ENCODE results near the gene PCDH15. TPM values are rescaled to one million over a fixed set of nuclear protein-coding genes. Genes with fewer than 3 reads are reported as not detected.
"Not testable (repeated sequence)": the region's sequence is repeated elsewhere in the genome, so short reads cannot be mapped to it uniquely, and the experiment has no call there.

The PCDH15 gene
- total RNA-seq, 1 donor from 2014 or later = not detected

DNA sequence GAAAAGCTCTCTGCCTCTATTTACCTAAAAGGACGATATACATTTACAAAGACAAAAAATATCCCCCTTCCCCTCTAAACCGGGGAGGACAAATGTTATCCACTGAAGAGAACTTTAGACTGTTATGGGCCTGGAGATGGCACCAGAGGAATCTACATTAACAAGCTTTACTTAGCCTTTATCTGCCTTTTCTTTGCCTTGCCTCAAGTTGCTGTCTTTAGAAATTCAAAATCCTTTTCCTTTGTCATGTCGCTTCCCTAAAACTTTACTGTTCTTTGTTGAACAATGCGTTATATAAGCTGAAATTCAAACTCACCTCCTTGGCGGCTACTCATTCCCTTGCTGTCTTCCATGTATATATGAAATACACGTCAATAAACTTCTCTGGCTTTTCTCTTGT, 405.0 kb downstream of the PCDH15 start:
- DNase-seq (ENCODE audit: low read depth in 2 of 2) = no peak

DNA sequence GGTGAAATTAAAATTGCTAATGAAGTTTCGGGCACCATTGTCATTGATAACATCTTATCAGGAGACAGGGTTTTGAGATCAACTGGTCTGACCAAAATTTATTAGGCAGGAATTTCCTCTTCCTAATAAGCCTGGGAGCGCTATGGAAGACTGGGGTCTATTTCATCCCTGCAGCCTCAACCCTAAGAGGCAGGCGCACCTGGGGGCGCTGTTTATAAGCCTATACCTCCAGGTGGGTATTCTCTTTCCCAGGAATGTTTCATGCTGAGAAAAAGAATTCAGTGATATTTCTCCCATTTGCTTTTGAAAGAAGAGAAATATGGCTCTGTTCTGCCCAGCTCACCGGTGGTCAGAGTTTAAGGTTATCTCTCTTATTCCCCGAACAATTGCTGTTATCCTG, 406.4 kb downstream of the PCDH15 start:
- DNase-seq (ENCODE audit: low read depth in 2 of 2) = not testable (repeated sequence)

DNA sequence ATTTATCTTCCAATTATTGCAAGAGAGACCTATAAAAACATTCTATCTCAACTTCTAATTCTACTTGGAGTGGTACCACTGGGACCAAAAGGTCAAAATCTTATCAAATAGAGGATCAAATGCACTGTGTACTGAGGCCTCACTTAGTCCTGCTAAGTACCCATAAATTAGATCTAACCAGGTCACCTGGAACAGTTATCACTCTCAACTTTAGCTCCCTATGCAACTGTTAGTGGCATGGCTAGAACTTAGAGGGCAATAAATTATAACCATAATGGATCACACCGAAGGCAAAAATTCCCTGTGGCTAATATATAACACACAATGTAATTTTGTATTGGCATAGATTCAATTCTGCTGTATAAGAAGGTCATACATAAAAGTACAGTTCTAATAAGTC, 428.9 kb downstream of the PCDH15 start:
- no peak for DNase-seq (ENCODE audit: low read depth in 2 of 2)

- no peak for DNase-seq (ENCODE audit: low read depth in 2 of 2)
Measured at GRCh38 chr10:54368984-54369383, 432.0 kb downstream of the PCDH15 start.

DNA sequence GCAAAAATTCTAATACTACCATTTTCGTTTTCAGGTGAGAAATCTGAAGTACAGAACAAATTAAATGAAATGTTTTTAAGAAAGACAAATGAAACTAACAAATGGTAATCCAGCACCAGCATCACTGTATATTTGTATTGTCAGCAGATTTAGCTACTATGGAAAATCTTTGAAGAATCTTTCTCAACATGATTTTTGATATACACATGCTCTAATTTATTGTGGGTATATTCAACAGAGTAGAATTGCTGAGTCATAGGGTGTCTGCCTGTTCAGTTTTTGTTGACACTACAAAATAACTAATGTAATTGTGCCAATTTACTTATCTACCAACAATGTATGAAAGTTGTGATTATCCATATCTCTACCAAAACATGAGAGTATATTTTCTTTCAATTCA, 437.6 kb downstream of the PCDH15 start:
- DNase-seq (ENCODE audit: low read depth in 2 of 2) = no peak

- no peak for DNase-seq (ENCODE audit: low read depth in 2 of 2)
Measured at GRCh38 chr10:54342058-54342457, 459.0 kb downstream of the PCDH15 start.

DNA sequence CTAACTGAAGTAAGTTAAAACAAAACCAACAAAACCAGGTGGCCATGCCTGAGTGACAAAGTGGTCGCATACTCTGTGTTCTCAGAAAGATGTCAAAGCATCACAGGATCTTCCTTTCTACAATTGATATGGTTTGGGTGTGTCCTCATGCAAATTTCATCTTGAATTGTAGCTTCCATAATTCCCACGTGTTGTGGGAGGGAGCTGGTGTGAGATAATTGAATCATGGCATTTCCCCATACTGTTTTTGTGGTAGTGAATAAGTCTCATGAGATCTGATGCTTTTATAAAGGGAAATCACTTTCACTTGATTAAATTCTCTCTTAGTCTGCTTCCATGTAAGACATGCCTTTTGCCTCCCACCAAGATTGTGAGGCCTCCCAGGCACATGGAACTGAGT, 465.7 kb downstream of the PCDH15 start:
- no peak for DNase-seq (ENCODE audit: low read depth in 2 of 2)

DNA sequence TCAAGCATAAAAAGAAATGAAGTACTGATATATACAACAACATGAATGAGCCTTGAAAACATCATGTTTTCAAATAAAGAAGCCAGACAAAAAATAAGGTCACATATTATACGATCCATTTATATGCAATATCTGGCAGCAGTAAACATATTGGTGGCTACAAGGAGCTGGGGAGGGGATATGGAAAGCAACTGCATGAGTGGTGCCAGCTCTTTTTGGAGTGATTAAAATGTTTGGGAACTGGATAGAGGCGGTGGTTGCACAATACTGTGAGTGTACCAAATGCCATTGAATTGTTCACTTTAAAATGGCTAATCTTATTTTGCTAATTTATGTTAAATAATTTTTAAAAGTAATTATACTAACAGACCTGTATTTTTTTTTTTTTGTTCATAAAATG, 481.7 kb downstream of the PCDH15 start:
- no peak for DNase-seq (ENCODE audit: low read depth in 2 of 2)

DNA sequence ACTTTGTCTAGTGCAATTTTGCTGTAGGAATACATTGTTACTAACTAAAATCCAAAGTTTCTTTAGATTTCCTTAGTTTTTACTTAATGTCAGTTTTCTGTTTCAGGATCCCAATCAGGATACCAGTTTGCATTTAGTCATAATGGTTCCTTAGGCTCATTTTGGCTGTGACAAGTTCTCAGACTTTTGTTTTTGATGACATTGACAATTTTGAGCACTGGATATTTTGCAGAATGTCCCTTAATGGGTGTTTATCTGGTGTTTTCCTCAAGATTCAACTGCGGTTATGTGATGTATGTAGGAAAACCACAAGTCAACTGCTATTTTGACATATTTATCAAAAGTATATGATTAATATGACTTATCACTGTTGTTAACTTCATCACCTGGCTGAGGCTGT, 482.6 kb downstream of the PCDH15 start:
- DNase-seq (ENCODE audit: low read depth in 2 of 2) = no peak

- no peak for DNase-seq (ENCODE audit: low read depth in 2 of 2)
Measured at GRCh38 chr10:54314430-54314829, 486.6 kb downstream of the PCDH15 start.

DNA sequence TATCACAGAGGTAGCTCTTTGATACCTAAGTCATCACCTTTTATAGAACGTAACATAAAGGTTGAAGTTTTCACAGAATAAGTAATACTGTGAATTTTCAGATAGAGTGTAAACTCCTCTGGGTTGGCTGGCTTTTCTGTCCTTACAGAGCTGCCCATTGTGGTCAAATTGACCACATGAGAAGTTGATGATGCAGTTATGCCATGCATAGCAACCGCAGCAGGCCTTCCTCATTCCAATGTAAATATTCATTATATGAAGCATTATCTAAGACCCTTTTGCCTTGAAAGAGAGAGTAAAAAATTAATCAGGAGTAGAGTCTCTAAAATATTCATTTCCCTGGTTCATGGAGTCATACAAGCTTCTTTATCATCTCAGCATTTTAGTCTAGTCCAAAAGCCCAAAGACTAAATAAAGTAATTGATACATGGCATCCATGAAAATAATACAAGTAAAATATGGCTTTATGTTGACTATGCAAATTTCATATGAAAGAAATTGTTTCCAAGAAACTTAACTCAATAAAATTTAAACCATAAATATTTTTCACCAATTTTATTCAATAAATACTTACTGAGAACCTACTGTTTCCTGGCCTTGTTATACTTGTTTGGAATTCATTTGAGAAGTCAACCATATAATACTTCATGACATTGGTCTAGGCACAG, 516.4 kb downstream of the PCDH15 start:
- no peak for DNase-seq (ENCODE audit: low read depth in 2 of 2)

- no peak for DNase-seq (ENCODE audit: low read depth in 2 of 2)
Measured at GRCh38 chr10:54282012-54282411, 519.0 kb downstream of the PCDH15 start.

GRCh38 chr10:54266395-54266794, 534.6 kb downstream of the PCDH15 start:
- DNase-seq (ENCODE audit: low read depth in 2 of 2) = no peak

DNA sequence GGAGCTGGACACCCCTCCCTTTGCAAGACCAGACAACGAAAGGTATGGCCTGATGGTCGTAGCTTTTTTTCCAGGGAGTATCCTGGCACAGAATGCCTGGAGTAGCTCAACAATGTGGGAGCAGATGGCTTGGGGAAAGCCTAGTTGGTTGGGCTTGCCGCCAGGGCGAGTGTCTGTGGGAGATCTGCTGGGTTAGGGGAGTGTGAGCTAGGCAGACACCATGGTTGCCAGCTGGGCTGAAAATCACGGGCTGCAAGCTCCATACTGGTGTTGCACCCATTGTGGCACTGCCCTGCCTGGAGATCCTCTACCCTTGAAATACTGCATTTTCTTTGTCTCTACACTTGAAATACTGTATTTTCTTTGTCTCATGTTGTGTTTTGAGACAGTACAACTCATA, 538.3 kb downstream of the PCDH15 start:
- no peak for DNase-seq (ENCODE audit: low read depth in 2 of 2)

DNA sequence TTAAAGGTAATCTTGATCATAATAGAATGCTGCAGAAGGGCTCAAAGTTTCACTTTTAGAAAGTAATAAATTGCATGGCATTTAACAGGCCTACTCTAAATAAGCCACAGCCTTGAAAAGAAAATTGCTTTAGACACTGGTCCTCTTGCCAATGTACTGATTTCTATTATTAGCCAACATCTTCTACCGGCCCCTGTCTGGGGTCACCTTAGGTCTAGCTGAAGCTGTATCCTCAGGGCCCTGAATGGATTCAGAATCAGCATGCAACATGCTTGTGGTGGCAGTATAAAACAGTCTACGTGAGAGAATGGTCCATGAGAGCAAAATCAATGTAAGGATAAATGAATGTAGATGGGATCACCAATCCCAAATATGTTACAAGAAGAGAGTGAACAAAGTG, 541.9 kb downstream of the PCDH15 start:
- DNase-seq (ENCODE audit: low read depth in 2 of 2) = no peak

DNA sequence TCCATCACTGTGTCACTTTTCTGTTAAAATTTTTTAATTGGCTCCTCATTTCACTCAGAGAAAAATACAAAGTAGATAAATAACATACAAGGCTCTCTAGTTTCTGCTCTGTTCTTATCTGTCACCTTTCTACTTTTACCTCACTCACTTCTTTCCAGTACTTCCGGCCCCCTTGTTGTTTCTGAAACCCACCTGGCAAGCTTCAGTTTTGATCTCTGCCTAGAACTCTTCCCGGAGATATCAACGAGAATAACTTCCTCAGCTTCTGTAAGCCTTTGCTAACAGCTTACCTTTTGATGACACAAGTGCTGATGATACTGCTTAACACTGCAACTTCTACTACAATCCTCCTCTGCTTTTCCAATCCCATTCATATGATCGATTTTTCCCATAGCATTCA, 566.2 kb downstream of the PCDH15 start:
- DNase-seq (ENCODE audit: low read depth in 2 of 2) = no peak

DNA sequence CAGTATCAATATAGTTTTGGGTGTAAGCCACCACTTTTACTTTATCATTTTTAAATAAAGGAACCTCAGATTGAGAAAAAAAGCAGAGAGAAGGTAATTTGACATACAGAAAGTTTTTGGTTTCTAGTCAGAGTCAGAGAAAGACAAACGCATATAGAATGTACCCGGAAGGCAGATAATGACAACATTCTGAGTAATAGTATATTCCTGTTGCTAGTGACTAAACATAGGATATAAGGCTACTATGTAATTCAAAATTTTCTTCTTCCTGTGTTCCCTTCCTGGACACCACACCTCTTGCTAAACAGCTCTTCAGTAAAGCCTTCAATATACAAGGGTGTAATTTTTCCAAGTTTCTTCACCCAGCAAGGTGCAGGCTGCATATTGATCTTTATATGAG, 597.6 kb downstream of the PCDH15 start:
- DNase-seq (ENCODE audit: low read depth in 2 of 2) = no peak

DNA sequence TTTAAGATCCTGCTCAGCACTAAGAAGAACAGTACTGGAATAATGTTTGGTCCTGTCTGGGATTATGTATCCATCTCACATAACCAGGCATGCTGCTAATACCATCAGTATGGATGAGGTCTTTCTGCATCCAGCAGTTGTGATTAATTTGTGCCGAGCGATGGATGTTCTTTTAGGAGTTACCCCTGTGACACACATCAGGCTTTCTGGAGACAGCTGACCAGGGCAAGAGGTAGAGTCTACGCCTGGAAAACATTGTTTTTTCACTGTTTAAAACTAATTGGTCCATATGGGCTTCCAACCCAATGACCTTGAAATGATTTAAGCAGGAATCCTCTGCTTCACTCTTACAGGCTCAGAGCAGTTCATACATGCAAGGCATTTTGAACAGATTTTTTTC, 603.0 kb downstream of the PCDH15 start:
- no peak for DNase-seq (ENCODE audit: low read depth in 2 of 2)

GRCh38 chr10:54194806-54195205, 606.2 kb downstream of the PCDH15 start:
- no peak for DNase-seq (ENCODE audit: low read depth in 2 of 2)

GRCh38 chr10:54159924-54160323, 641.1 kb downstream of the PCDH15 start:
- no peak for DNase-seq (ENCODE audit: low read depth in 2 of 2)

- DNase-seq (ENCODE audit: low read depth in 2 of 2) = no peak
Measured at GRCh38 chr10:54148508-54148907, 652.5 kb downstream of the PCDH15 start.

DNA sequence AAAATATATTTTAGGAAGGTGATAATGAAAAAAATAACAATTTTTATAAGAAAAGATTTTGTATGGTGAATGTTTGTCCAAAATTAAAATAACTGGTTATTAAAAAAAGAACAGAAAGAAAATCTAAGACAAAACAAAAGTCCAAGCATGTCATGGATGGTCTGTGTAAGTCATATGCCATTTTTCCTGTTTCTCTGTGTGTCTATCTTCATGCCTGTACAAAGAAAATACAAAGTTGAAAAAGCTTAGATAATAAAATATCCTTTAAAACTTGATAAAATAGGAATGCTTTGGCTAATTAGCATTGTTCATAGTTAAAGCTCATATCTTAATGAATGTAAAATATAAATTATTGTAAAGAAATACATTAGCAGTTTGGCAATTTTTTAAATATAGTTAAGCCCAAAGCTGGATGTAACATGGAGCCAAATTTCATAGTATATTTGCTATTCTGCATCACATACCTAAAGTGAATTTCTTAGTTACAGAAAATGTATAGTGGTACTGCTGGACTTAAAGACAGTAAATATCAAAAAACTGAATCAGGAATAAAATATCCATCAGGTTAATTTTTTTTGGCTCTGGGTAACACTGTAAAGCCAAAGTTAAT, 661.1 kb downstream of the PCDH15 start:
- no peak for DNase-seq (ENCODE audit: low read depth in 2 of 2)

- no peak for DNase-seq (ENCODE audit: low read depth in 2 of 2)
Measured at GRCh38 chr10:54137396-54137795, 663.6 kb downstream of the PCDH15 start.

DNA sequence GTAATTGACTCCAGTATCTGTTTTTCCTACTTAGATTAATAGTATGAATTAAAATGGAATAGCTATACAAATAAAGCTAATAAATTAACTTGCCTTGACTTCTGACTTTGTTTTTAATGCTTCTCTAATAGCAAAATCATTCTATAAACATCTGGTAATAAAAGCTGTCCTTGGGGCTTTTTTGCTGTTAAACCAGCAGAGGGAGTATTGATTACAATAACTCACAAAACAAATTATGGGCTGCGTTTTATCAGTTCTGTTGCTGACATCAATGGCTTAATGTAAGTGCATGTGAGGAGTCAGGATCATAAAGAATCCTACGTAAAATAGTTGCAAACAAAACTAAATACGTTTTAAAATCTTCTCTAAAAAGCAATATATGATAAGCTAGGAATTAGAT, 667.8 kb downstream of the PCDH15 start:
- no peak for DNase-seq (ENCODE audit: low read depth in 2 of 2)

Data from dermis microvascular lymphatic vessel endothelial cell (primary cell).